ENCODE measurements around the gene OGDH.

Gene OGDH

GRCh38 chr7:44754802-44755697 lies 148.6 kb downstream of the OGDH start:
- H3K9me3 ChIP-seq (ENCODE audit: control insufficient read depth, low read length), result no peaks in the 10 kb centered on the region
- no peak overlapping the region for H2AFZ ChIP-seq (ENCODE audit: low read depth, low read length)
- H3K36me3 ChIP-seq (ENCODE audit: control insufficient read depth in 1 of 2, insufficient read depth in 2 of 2, low read depth in 1 of 2, low read length in 2 of 2), result peaks cover 31 to 49% of the 10 kb centered on the region in 2 experiments
- H3K79me1 ChIP-seq (replicated peaks; ENCODE audit: low read length, poor library complexity, severe bottlenecking), result peaks cover 38% of the 10 kb centered on the region
- H3K27me3 ChIP-seq (ENCODE audit: control insufficient read depth in 1 of 2, insufficient read depth in 1 of 2, low read length in 2 of 2), result no peaks in the 10 kb centered on the region
- no peak overlapping the region for H2BK15ac ChIP-seq (ENCODE audit: low read depth, poor library complexity, severe bottlenecking)
- no peak for DNase-seq
- H4K91ac ChIP-seq (ENCODE audit: low read length), result peak overlapping the region; percentile 71
- peak overlapping the region in 1 of 2 experiments; percentile 55 for H2BK12ac ChIP-seq (ENCODE audit: low read length in 2 of 2)
- peak overlapping the region; percentile 58 for H3K9ac ChIP-seq (ENCODE audit: low read length)
- H3K4me3 ChIP-seq (ENCODE audit: insufficient read depth in 1 of 2, low read depth in 1 of 2, low read length in 2 of 2), result no peak overlapping the region
- H3K23ac ChIP-seq (ENCODE audit: low read length in 2 of 2), result peak overlapping the region in 1 of 2 experiments; percentile 38
- H2AK5ac ChIP-seq (ENCODE audit: low read length, severe bottlenecking), result no peak overlapping the region
- no peak overlapping the region for H2BK120ac ChIP-seq (ENCODE audit: low read depth, low read length)
- H3K14ac ChIP-seq (ENCODE audit: low read length in 2 of 2), result peak overlapping the region in 1 of 2 experiments; percentile 82
- no peak overlapping the region for H3K27ac ChIP-seq (ENCODE audit: low read length, poor library complexity, severe bottlenecking)
- no peak overlapping the region for H3K4me2 ChIP-seq (ENCODE audit: low read length, poor library complexity, severe bottlenecking)
- peak overlapping the region; percentile 22 to 29 for H3K4ac ChIP-seq (ENCODE audit: low read depth in 1 of 2, low read length in 2 of 2)
- H2BK5ac ChIP-seq (ENCODE audit: low read depth, low read length, poor library complexity, severe bottlenecking), result no peak overlapping the region
- 95% methylated on average over 11 of the region's 11 CpGs for WGBS
- H3K18ac ChIP-seq (ENCODE audit: low read depth in 1 of 2, low read length in 2 of 2), result peak overlapping the region in 1 of 2 experiments; percentile 71
- peak overlapping the region; percentile 57 for H4K8ac ChIP-seq (ENCODE audit: low read length)
- peaks cover 38% of the 10 kb centered on the region for H3K4me1 ChIP-seq (ENCODE audit: control insufficient read depth, insufficient read depth, low read depth, low read length)

DNA sequence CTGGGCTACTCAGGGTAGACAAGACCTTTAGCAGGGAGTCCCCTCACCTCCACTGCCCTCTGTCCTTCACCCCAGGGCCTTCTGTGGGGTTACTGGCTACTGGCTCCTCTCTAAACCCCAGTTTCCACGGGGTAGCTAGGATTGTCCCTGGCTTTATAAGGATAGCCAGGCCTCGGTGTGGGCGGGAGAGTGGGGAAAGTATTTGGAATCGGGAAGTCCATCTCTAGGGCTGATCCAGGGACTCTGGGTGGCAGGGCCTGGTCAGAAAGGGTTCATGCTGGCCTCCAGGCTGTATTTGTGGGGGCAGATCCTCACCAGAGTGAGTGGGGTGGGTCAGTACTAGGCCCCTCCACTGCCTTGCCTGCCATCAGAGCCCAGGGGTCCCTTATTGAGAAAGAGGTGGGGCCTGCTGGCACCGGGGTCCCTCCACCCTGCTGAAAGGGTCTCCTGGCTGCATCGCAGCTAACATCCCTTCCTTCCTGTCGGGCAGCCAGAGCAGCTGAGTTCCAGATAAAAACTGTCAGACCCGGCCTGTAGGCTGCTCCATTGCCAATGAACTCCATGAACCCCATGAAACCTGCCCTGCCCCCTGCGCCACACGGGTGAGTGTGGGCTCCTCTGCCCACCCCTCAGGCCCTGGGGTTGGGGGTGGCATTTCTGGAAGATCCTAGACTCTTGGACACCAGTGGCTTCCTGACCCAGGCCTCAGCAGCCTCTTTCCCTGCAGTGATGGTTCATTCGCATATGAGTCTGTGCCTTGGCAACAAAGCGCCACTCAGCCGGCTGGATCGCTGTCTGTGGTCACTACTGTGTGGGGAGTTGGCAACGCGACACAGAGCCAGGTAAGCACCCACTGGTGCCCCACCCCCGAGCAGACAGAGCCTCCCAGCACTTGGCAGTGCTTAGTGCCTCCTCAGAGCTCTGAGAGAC lies 149.5 kb downstream of the OGDH start:
- Histone ChIP-seq H3K4me2 (ENCODE audit: low read length, poor library complexity, severe bottlenecking) (no peak overlapping the region), H3K9ac (ENCODE audit: low read length) (peak overlapping the region; percentile 58), H3K36me3 (ENCODE audit: control insufficient read depth in 1 of 2, insufficient read depth in 2 of 2, low read depth in 1 of 2, low read length in 2 of 2) (peaks cover 38 to 57% of the 10 kb centered on the region in 2 experiments), H3K18ac (ENCODE audit: low read depth in 1 of 2, low read length in 2 of 2) (no peak overlapping the region), H3K4ac (ENCODE audit: low read depth in 1 of 2, low read length in 2 of 2) (no peak overlapping the region), H2AFZ (ENCODE audit: low read depth, low read length) (no peak overlapping the region), H3K4me1 (ENCODE audit: control insufficient read depth, insufficient read depth, low read depth, low read length) (peaks cover 32% of the 10 kb centered on the region), H3K14ac (ENCODE audit: low read length in 2 of 2) (no peak overlapping the region), H4K8ac (ENCODE audit: low read length) (no peak overlapping the region), H3K27ac (ENCODE audit: low read length, poor library complexity, severe bottlenecking) (no peak overlapping the region), H2BK120ac (ENCODE audit: low read depth, low read length) (no peak overlapping the region), H2BK5ac (ENCODE audit: low read depth, low read length, poor library complexity, severe bottlenecking) (no peak overlapping the region), H3K23ac (ENCODE audit: low read length in 2 of 2) (no peak overlapping the region), H3K4me3 (ENCODE audit: insufficient read depth in 1 of 2, low read depth in 1 of 2, low read length in 2 of 2) (no peak overlapping the region), H3K9me3 (ENCODE audit: control insufficient read depth, low read length) (no peaks in the 10 kb centered on the region), H2BK12ac (ENCODE audit: low read length in 2 of 2) (no peak overlapping the region), H4K91ac (ENCODE audit: low read length) (no peak overlapping the region), H2AK5ac (ENCODE audit: low read length, severe bottlenecking) (no peak overlapping the region), H3K27me3 (ENCODE audit: control insufficient read depth in 1 of 2, insufficient read depth in 1 of 2, low read length in 2 of 2) (no peaks in the 10 kb centered on the region), H2BK15ac (ENCODE audit: low read depth, poor library complexity, severe bottlenecking) (no peak overlapping the region), H3K79me1 (replicated peaks; ENCODE audit: low read length, poor library complexity, severe bottlenecking) (peaks cover 41% of the 10 kb centered on the region)
- DNase-seq, result no peak
- 93% methylated on average over 17 of the region's 17 CpGs for WGBS

- H3K36me3 ChIP-seq (ENCODE audit: control insufficient read depth in 1 of 2, insufficient read depth in 2 of 2, low read depth in 1 of 2, low read length in 2 of 2), result peaks cover 43 to 63% of the 10 kb centered on the region in 2 experiments
- no peak overlapping the region for H3K4ac ChIP-seq (ENCODE audit: low read depth in 1 of 2, low read length in 2 of 2)
- no peak overlapping the region for H3K27ac ChIP-seq (ENCODE audit: low read length, poor library complexity, severe bottlenecking)
- no peak overlapping the region for H4K91ac ChIP-seq (ENCODE audit: low read length)
- H2BK120ac ChIP-seq (ENCODE audit: low read depth, low read length), result no peak overlapping the region
- peaks cover 25% of the 10 kb centered on the region for H3K4me1 ChIP-seq (ENCODE audit: control insufficient read depth, insufficient read depth, low read depth, low read length)
- H3K18ac ChIP-seq (ENCODE audit: low read depth in 1 of 2, low read length in 2 of 2), result peak overlapping the region in 1 of 2 experiments; percentile 5
- H3K27me3 ChIP-seq (ENCODE audit: control insufficient read depth in 1 of 2, insufficient read depth in 1 of 2, low read length in 2 of 2), result no peaks in the 10 kb centered on the region
- H3K14ac ChIP-seq (ENCODE audit: low read length in 2 of 2), result no peak overlapping the region
- H3K9me3 ChIP-seq (ENCODE audit: control insufficient read depth, low read length), result no peaks in the 10 kb centered on the region
- H2AK5ac ChIP-seq (ENCODE audit: low read length, severe bottlenecking), result no peak overlapping the region
- DNase-seq, result no peak
- no peak overlapping the region for H3K23ac ChIP-seq (ENCODE audit: low read length in 2 of 2)
- H3K9ac ChIP-seq (ENCODE audit: low read length), result no peak overlapping the region
- no peak overlapping the region for H2AFZ ChIP-seq (ENCODE audit: low read depth, low read length)
- no peak overlapping the region for H2BK12ac ChIP-seq (ENCODE audit: low read length in 2 of 2)
- no peak overlapping the region for H4K8ac ChIP-seq (ENCODE audit: low read length)
- no peak overlapping the region for H2BK15ac ChIP-seq (ENCODE audit: low read depth, poor library complexity, severe bottlenecking)
- H2BK5ac ChIP-seq (ENCODE audit: low read depth, low read length, poor library complexity, severe bottlenecking), result no peak overlapping the region
- H3K4me2 ChIP-seq (ENCODE audit: low read length, poor library complexity, severe bottlenecking), result no peak overlapping the region
- 98% methylated on average over 12 of the region's 12 CpGs for WGBS
- peaks cover 41% of the 10 kb centered on the region for H3K79me1 ChIP-seq (replicated peaks; ENCODE audit: low read length, poor library complexity, severe bottlenecking)
- no peak overlapping the region for H3K4me3 ChIP-seq (ENCODE audit: insufficient read depth in 1 of 2, low read depth in 1 of 2, low read length in 2 of 2)
Measured at GRCh38 chr7:44756904-44757303, 150.5 kb downstream of the OGDH start.

GRCh38 chr7:44757311-44757710 lies 150.9 kb downstream of the OGDH start:
- no peak overlapping the region for H2BK15ac ChIP-seq (ENCODE audit: low read depth, poor library complexity, severe bottlenecking)
- H2BK120ac ChIP-seq (ENCODE audit: low read depth, low read length), result no peak overlapping the region
- no peak overlapping the region for H2AK5ac ChIP-seq (ENCODE audit: low read length, severe bottlenecking)
- H3K14ac ChIP-seq (ENCODE audit: low read length in 2 of 2), result no peak overlapping the region
- H3K4me2 ChIP-seq (ENCODE audit: low read length, poor library complexity, severe bottlenecking), result no peak overlapping the region
- H3K27me3 ChIP-seq (ENCODE audit: control insufficient read depth in 1 of 2, insufficient read depth in 1 of 2, low read length in 2 of 2), result no peaks in the 10 kb centered on the region
- H3K79me1 ChIP-seq (replicated peaks; ENCODE audit: low read length, poor library complexity, severe bottlenecking), result peaks cover 41% of the 10 kb centered on the region
- no peak overlapping the region for H3K4ac ChIP-seq (ENCODE audit: low read depth in 1 of 2, low read length in 2 of 2)
- DNase-seq, result no peak
- H2BK5ac ChIP-seq (ENCODE audit: low read depth, low read length, poor library complexity, severe bottlenecking), result no peak overlapping the region
- H4K8ac ChIP-seq (ENCODE audit: low read length), result no peak overlapping the region
- H3K27ac ChIP-seq (ENCODE audit: low read length, poor library complexity, severe bottlenecking), result no peak overlapping the region
- no peak overlapping the region for H4K91ac ChIP-seq (ENCODE audit: low read length)
- H3K9ac ChIP-seq (ENCODE audit: low read length), result no peak overlapping the region
- no peak overlapping the region for H2AFZ ChIP-seq (ENCODE audit: low read depth, low read length)
- H3K23ac ChIP-seq (ENCODE audit: low read length in 2 of 2), result no peak overlapping the region
- WGBS, result 99% methylated on average over 10 of the region's 10 CpGs
- no peak overlapping the region for H3K18ac ChIP-seq (ENCODE audit: low read depth in 1 of 2, low read length in 2 of 2)
- peaks cover 25% of the 10 kb centered on the region for H3K4me1 ChIP-seq (ENCODE audit: control insufficient read depth, insufficient read depth, low read depth, low read length)
- H3K4me3 ChIP-seq (ENCODE audit: insufficient read depth in 1 of 2, low read depth in 1 of 2, low read length in 2 of 2), result no peak overlapping the region
- peaks cover 46 to 67% of the 10 kb centered on the region in 2 experiments for H3K36me3 ChIP-seq (ENCODE audit: control insufficient read depth in 1 of 2, insufficient read depth in 2 of 2, low read depth in 1 of 2, low read length in 2 of 2)
- H2BK12ac ChIP-seq (ENCODE audit: low read length in 2 of 2), result no peak overlapping the region
- no peaks in the 10 kb centered on the region for H3K9me3 ChIP-seq (ENCODE audit: control insufficient read depth, low read length)

All from mesenchymal stem cell (in vitro differentiated cells and primary cell).